Lower lobe of right lung (tissue), 2 donors: ENCODE results near the gene FOXS1. TPM values are rescaled to one million over a fixed set of nuclear protein-coding genes. Genes with fewer than 3 reads are reported as not detected.

Experiments used
- ATAC-seq, 2 donors: fragments of 200-7000 bp; cut with Tn5 transposase; one replicate each; pipeline ENCODE4 v1.9.1; 2020 to 2022; ENCODE audit warnings: mild to moderate bottlenecking in 2 of 2, moderate library complexity in 2 of 2
- DNase-seq: peaks from one replicate; pipeline ENCODE4 v3.0.0-alpha.2; 2020
- H3K27ac ChIP-seq: fragments of 200-600 bp; one replicate; pipeline ENCODE4 v1.8.0; 2022
- H3K27me3 ChIP-seq: fragments of 200-600 bp; one replicate; pipeline ENCODE4 v1.8.0; 2022; ENCODE audit warnings: low read depth
- H3K36me3 ChIP-seq: fragments of 200-600 bp; one replicate; pipeline ENCODE4 v1.8.0; 2022; ENCODE audit warnings: mild to moderate bottlenecking
- H3K4me1 ChIP-seq: fragments of 200-600 bp; one replicate; pipeline ENCODE4 v1.8.0; 2022
- H3K4me3 ChIP-seq: fragments of 200-600 bp; one replicate; pipeline ENCODE4 v1.8.0; 2022; ENCODE audit warnings: mild to moderate bottlenecking
- H3K9me3 ChIP-seq: fragments of 200-600 bp; one replicate; pipeline ENCODE4 v1.8.0; 2022
- CTCF ChIP-seq: fragments of 200-600 bp; IDR thresholded peaks from one replicate; pipeline ENCODE4 v1.8.0; 2022; ENCODE audit warnings: antibody characterized with exemption, mild to moderate bottlenecking
- intact Hi-C: fragments of 100-400 bp; cut with DNase I; formaldehyde crosslinking; loops from one replicate; pipeline ENCODE4 v1.11.0; 2022
- total RNA-seq: library from RNA; stranded (reverse); fragmentation: NEBNext Ultra II Directional; extraction: Animal tissue kit (Norgen Biotek cat#: 25700); gene quantifications from one replicate; pipeline ENCODE4 v1.2.1, GENCODE V29; 2021
- donor health status: DM: no; HTN: yes; CAD: no; lungs with severe emphysema.

FOXS1 gene
- total RNA-seq, 1 donor from 2014 or later = 1.1 TPM

- no peak overlapping the region for H3K27ac ChIP-seq
- no peak for DNase-seq
- H3K4me1 ChIP-seq = peaks cover 13% of the 10 kb centered on the region
- intact Hi-C loops = no loop called here
- no peak for ATAC-seq
- H3K9me3 ChIP-seq = no peaks in the 10 kb centered on the region
- peaks cover 28% of the 10 kb centered on the region for H3K27me3 ChIP-seq
- TF ChIP-seq CTCF = no peak
- H3K4me3 ChIP-seq = peak overlapping the region; percentile 65
- H3K36me3 ChIP-seq = no peaks in the 10 kb centered on the region
Observed at GRCh38 chr20:31860390-31861134, 15.2 kb upstream of the FOXS1 start.

GRCh38 chr20:31859998-31860380 is 14.6 kb upstream of the FOXS1 start:
- no peak for ATAC-seq
- no peak for DNase-seq
- Histone ChIP-seq H3K4me1 (peaks cover 13% of the 10 kb centered on the region), H3K27me3 (peaks cover 30% of the 10 kb centered on the region), H3K36me3 (no peaks in the 10 kb centered on the region), H3K9me3 (no peaks in the 10 kb centered on the region), H3K27ac (no peak overlapping the region), H3K4me3 (no peak overlapping the region)
- no peak for TF ChIP-seq CTCF
- intact Hi-C loops = no loop called here

GRCh38 chr20:31859266-31859997 is 14.0 kb upstream of the FOXS1 start:
- H3K27me3 ChIP-seq = peaks cover 34% of the 10 kb centered on the region
- H3K4me3 ChIP-seq = no peak overlapping the region
- no peak for ATAC-seq
- DNase-seq = no peak
- H3K36me3 ChIP-seq = no peaks in the 10 kb centered on the region
- intact Hi-C loops = no loop called here
- TF ChIP-seq CTCF = no peak
- H3K27ac ChIP-seq = no peak overlapping the region
- H3K4me1 ChIP-seq = peaks cover 13% of the 10 kb centered on the region
- no peaks in the 10 kb centered on the region for H3K9me3 ChIP-seq

GRCh38 chr20:31858760-31859083 is 13.3 kb upstream of the FOXS1 start:
- H3K4me3 ChIP-seq = no peak overlapping the region
- H3K27me3 ChIP-seq = peaks cover 37% of the 10 kb centered on the region
- H3K4me1 ChIP-seq = peaks cover 13% of the 10 kb centered on the region
- no peak for ATAC-seq
- intact Hi-C loops = no loop called here
- no peak for DNase-seq
- H3K36me3 ChIP-seq = no peaks in the 10 kb centered on the region
- no peak for TF ChIP-seq CTCF
- no peaks in the 10 kb centered on the region for H3K9me3 ChIP-seq
- no peak overlapping the region for H3K27ac ChIP-seq

GRCh38 chr20:31857861-31858759 is 12.7 kb upstream of the FOXS1 start:
- intact Hi-C loops = no loop called here
- no peak overlapping the region for H3K27ac ChIP-seq
- H3K36me3 ChIP-seq = no peaks in the 10 kb centered on the region
- no peak for ATAC-seq
- DNase-seq = no peak
- peaks cover 37% of the 10 kb centered on the region for H3K27me3 ChIP-seq
- no peak for TF ChIP-seq CTCF
- H3K9me3 ChIP-seq = no peaks in the 10 kb centered on the region
- no peak overlapping the region for H3K4me3 ChIP-seq
- peaks cover 13% of the 10 kb centered on the region for H3K4me1 ChIP-seq
